ENCODE measurements around the gene ANGPT4.

- TF ChIP-seq EZH2 (IDR thresholded peaks at IDR 0.05; ENCODE audit: insufficient read depth, low read length): no peak
- TF ChIP-seq, protein P1, sequence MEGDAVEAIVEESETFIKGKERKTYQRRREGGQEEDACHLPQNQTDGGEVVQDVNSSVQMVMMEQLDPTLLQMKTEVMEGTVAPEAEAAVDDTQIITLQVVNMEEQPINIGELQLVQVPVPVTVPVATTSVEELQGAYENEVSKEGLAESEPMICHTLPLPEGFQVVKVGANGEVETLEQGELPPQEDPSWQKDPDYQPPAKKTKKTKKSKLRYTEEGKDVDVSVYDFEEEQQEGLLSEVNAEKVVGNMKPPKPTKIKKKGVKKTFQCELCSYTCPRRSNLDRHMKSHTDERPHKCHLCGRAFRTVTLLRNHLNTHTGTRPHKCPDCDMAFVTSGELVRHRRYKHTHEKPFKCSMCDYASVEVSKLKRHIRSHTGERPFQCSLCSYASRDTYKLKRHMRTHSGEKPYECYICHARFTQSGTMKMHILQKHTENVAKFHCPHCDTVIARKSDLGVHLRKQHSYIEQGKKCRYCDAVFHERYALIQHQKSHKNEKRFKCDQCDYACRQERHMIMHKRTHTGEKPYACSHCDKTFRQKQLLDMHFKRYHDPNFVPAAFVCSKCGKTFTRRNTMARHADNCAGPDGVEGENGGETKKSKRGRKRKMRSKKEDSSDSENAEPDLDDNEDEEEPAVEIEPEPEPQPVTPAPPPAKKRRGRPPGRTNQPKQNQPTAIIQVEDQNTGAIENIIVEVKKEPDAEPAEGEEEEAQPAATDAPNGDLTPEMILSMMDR (IDR thresholded peaks at IDR 0.05; ENCODE audit: insufficient read depth, low read depth, low read length): no peak
These were observed 69.9 kb downstream of the ANGPT4 start for GRCh38 chr20:845941-846893.

Measured in astrocyte (in vitro differentiated cells and primary cell).